H1 (cell line): ENCODE results near the gene ZNF180. TPM values are rescaled to one million over a fixed set of nuclear protein-coding genes. Genes with fewer than 3 reads are reported as not detected.

Source experiments
- CTCF ChIA-PET: fragments of 300-600 bp; sonication (Branson Sonifier 250); formaldehyde crosslinking; loops from one replicate; lab custom pipeline; 2021; ENCODE audit not compliant: partially characterized antibody; lab: Charles Lee
- POLR2A ChIA-PET: fragments of 300-600 bp; sonication (Branson Sonifier 250); formaldehyde crosslinking; loops from one replicate; lab custom pipeline; 2021; ENCODE audit warnings: inconsistent platforms; ENCODE audit not compliant: partially characterized antibody; lab: Charles Lee
- DNase-seq, 2 experiments: peaks; one replicate each; pipeline versions ENCODE4 v3.0.0 to v3.0.0-alpha.2; 2010 to 2022; ENCODE audit warnings: low spot score in 2 of 2, low read depth in 1 of 2, mixed read lengths in 1 of 2
- FAIRE-seq: peaks from 2 replicates; lab custom pipeline; 2011; peaks lifted over from hg19 to GRCh38; lab: Jason Lieb, UNC
- H2AFZ ChIP-seq: 2 replicates; pipeline ENCODE4 v1.8.1; 2012; ENCODE audit warnings: low read length, inconsistent platforms
- H2AK5ac ChIP-seq: 2 replicates; pipeline ENCODE4 v1.6.1; 2013; ENCODE audit warnings: low read depth, low read length
- H2BK120ac ChIP-seq: replicated peaks from 2 replicates; pipeline ENCODE3; 2013; ENCODE audit warnings: low read depth, low read length, inconsistent platforms
- H2BK12ac ChIP-seq: 2 replicates; pipeline ENCODE4 v1.6.1; 2013; ENCODE audit warnings: low read depth, low read length
- H2BK15ac ChIP-seq: 2 replicates; pipeline ENCODE4 v1.6.1; 2013; ENCODE audit warnings: low read length
- H2BK20ac ChIP-seq: 2 replicates; pipeline ENCODE4 v1.6.1; 2013; ENCODE audit warnings: low read length
- H2BK5ac ChIP-seq: 2 replicates; pipeline ENCODE4 v1.6.1; 2013; ENCODE audit warnings: low read depth, low read length
- H3K14ac ChIP-seq: 2 replicates; pipeline ENCODE4 v1.6.1; 2013; ENCODE audit warnings: inconsistent platforms; ENCODE audit not compliant: insufficient read length
- H3K18ac ChIP-seq: 2 replicates; pipeline ENCODE4 v1.6.1; 2013; ENCODE audit warnings: low read length; ENCODE audit errors: extremely low read depth
- H3K23ac ChIP-seq: 2 replicates; pipeline ENCODE4 v1.6.1; 2013; ENCODE audit warnings: inconsistent platforms; ENCODE audit not compliant: insufficient read length
- H3K23me2 ChIP-seq: 2 replicates; pipeline ENCODE4 v1.6.1; 2013; ENCODE audit warnings: low read depth, low read length
- H3K27ac ChIP-seq: 2 replicates; pipeline ENCODE4 v1.6.1; 2011; ENCODE audit warnings: low read depth, low read length, inconsistent platforms
- H3K27me3 ChIP-seq, 4 experiments: replicated peaks in 1 of 4; 1 replicate in 1 of 4; 2 replicates in 3 of 4; pipeline versions ENCODE4 v1.6.1 to v1.8.1; 2011 to 2013; ENCODE audit warnings: low read length in 3 of 4, mild to moderate bottlenecking in 3 of 4, inconsistent platforms in 2 of 4, mixed read lengths in 2 of 4, moderate library complexity in 1 of 4; ENCODE audit not compliant: control insufficient read depth in 3 of 4, insufficient read depth in 3 of 4; ENCODE audit errors: extremely low read depth in 1 of 4
- H3K36me3 ChIP-seq, 4 experiments: 2 replicates each; pipeline versions ENCODE4 v1.6.1 to v1.8.1; 2011 to 2013; ENCODE audit warnings: mild to moderate bottlenecking in 4 of 4, low read length in 3 of 4, moderate library complexity in 2 of 4, control low read depth in 1 of 4, inconsistent platforms in 1 of 4; ENCODE audit not compliant: insufficient read depth in 4 of 4, control insufficient read depth in 2 of 4
- H3K4ac ChIP-seq: replicated peaks from 2 replicates; pipeline ENCODE3; 2013; ENCODE audit warnings: low read length, low read depth, mixed read lengths, inconsistent platforms; ENCODE audit not compliant: insufficient read length
- H3K4me1 ChIP-seq, 4 experiments: replicated peaks in 1 of 4; 1 replicate in 1 of 4; 2 replicates in 3 of 4; pipeline versions ENCODE4 v1.6.1 to v1.8.1; 2011 to 2013; ENCODE audit warnings: low read length in 3 of 4, inconsistent platforms in 2 of 4, mixed read lengths in 1 of 4; ENCODE audit not compliant: insufficient read depth in 4 of 4, control insufficient read depth in 3 of 4
- H3K4me2 ChIP-seq, 2 experiments: 2 replicates each; pipeline versions ENCODE4 v1.6.1 to v1.8.1; 2011 to 2013; ENCODE audit warnings: low read depth in 2 of 2, low read length in 2 of 2, control low read depth in 1 of 2, inconsistent platforms in 1 of 2, mild to moderate bottlenecking in 1 of 2; ENCODE audit not compliant: insufficient read depth in 1 of 2
- H3K4me3 ChIP-seq, 4 experiments: fragments of 200-600, 300-600 bp in 1 of 4; sonication (generic), shearing (Covaris generic), sonication (Bioruptor Twin) in 1 of 4; 2 replicates each; pipeline versions ENCODE4 v1.5.1 to v1.8.1; 2011 to 2016; ENCODE audit warnings: low read length in 4 of 4, low read depth in 3 of 4, control low read depth in 2 of 4, inconsistent platforms in 2 of 4, mild to moderate bottlenecking in 2 of 4, mixed read lengths in 1 of 4, moderate library complexity in 1 of 4; ENCODE audit not compliant: insufficient read depth in 2 of 4; ENCODE audit errors: extremely low read depth in 1 of 4
- H3K56ac ChIP-seq: replicated peaks from 2 replicates; pipeline ENCODE3; 2013; ENCODE audit warnings: low read depth, mild to moderate bottlenecking, mixed read lengths, low read length, inconsistent platforms; ENCODE audit not compliant: insufficient read length
- H3K79me1 ChIP-seq: 2 replicates; pipeline ENCODE4 v1.6.1; 2013; ENCODE audit warnings: low read depth, low read length, control low read depth
- H3K79me2 ChIP-seq, 2 experiments: 2 replicates each; pipeline versions ENCODE4 v1.6.1 to v1.8.1; 2012 to 2013; ENCODE audit warnings: low read length in 2 of 2, mild to moderate bottlenecking in 2 of 2, inconsistent platforms in 1 of 2; ENCODE audit not compliant: insufficient read depth in 2 of 2, control insufficient read depth in 1 of 2
- H3K9ac ChIP-seq, 4 experiments: replicated peaks in 1 of 4; 1 replicate in 1 of 4; 2 replicates in 3 of 4; pipeline versions ENCODE4 v1.6.1 to v1.8.1; 2011 to 2013; ENCODE audit warnings: low read depth in 3 of 4, low read length in 3 of 4, control low read depth in 2 of 4, mild to moderate bottlenecking in 2 of 4, moderate library complexity in 2 of 4, inconsistent platforms in 1 of 4; ENCODE audit errors: extremely low read depth in 1 of 4
- H3K9me3 ChIP-seq, 2 experiments: 2 replicates each; pipeline versions ENCODE4 v1.6.1 to v1.8.1; 2012 to 2013; ENCODE audit warnings: mild to moderate bottlenecking in 2 of 2, moderate library complexity in 2 of 2, control low read depth in 1 of 2, inconsistent platforms in 1 of 2, low read depth in 1 of 2, low read length in 1 of 2, mixed read lengths in 1 of 2; ENCODE audit not compliant: insufficient read depth in 2 of 2
- H4K20me1 ChIP-seq, 2 experiments: replicated peaks in 1 of 2; 2 replicates each; pipeline versions ENCODE3 to v1.8.1; 2011 to 2013; ENCODE audit warnings: inconsistent platforms in 2 of 2, low read length in 2 of 2, mild to moderate bottlenecking in 1 of 2; ENCODE audit not compliant: insufficient read depth in 2 of 2, control insufficient read depth in 1 of 2
- H4K5ac ChIP-seq: 2 replicates; pipeline ENCODE4 v1.6.1; 2013; ENCODE audit warnings: low read length, low read depth, mixed read lengths, inconsistent platforms; ENCODE audit not compliant: insufficient read length
- H4K8ac ChIP-seq: 2 replicates; pipeline ENCODE4 v1.8.0; 2013; ENCODE audit warnings: mild to moderate bottlenecking, moderate library complexity, low read length, inconsistent platforms; ENCODE audit not compliant: insufficient read depth; ENCODE audit errors: extremely low read depth
- H4K91ac ChIP-seq: replicated peaks from 2 replicates; pipeline ENCODE3; 2013; ENCODE audit warnings: low read length, mixed read lengths, inconsistent platforms; ENCODE audit not compliant: insufficient read length
- ATF2 ChIP-seq: IDR thresholded peaks from 2 replicates; pipeline ENCODE4 v1.6.1; 2012; ENCODE audit warnings: low read length, inconsistent platforms
- CTCF ChIP-seq, 3 experiments: IDR thresholded peaks; 1 replicate in 2 of 3; 2 replicates in 1 of 3; pipeline versions ENCODE4 v1.5.1 to v1.6.1; 2011; ENCODE audit warnings: low read length in 3 of 3, mild to moderate bottlenecking in 3 of 3, inconsistent platforms in 2 of 3, low read depth in 1 of 3, moderate library complexity in 1 of 3; ENCODE audit not compliant: insufficient read depth in 1 of 3; ENCODE audit errors: control extremely low read depth in 1 of 3
- MAX ChIP-seq: IDR thresholded peaks from 2 replicates; pipeline ENCODE4 v1.6.1; 2012; ENCODE audit warnings: inconsistent platforms
- RAD21 ChIP-seq, 2 experiments: IDR thresholded peaks in 1 of 2; conservative IDR thresholded peaks in 1 of 2; 2 replicates each; pipeline ENCODE4 v1.6.1; 2011; ENCODE audit warnings: low read depth in 2 of 2, low read length in 2 of 2, improper control_type of control experiment in 1 of 2, inconsistent platforms in 1 of 2, mild to moderate bottlenecking in 1 of 2, moderate library complexity in 1 of 2
- SIN3A ChIP-seq, 2 experiments: IDR thresholded peaks in 1 of 2; conservative IDR thresholded peaks in 1 of 2; 2 replicates each; pipeline ENCODE4 v1.6.1; 2011 to 2012; ENCODE audit warnings: low read length in 2 of 2, improper control_type of control experiment in 1 of 2, low read depth in 1 of 2, mild to moderate bottlenecking in 1 of 2
- whole genome bisulfite sequencing, 2 experiments: shearing (Covaris generic) in 1 of 2; methylation state at CpG; one replicate each; pipeline versions ENCODE4 v1.1.6 to v1.1.7; 2013 to 2015; ENCODE audit warnings: low lambda C conversion rate in 2 of 2, mixed read lengths in 2 of 2, inconsistent platforms in 1 of 2, low coverage in 1 of 2, missing lambda C conversion rate in 1 of 2; ENCODE audit not compliant: insufficient replicate concordance in 2 of 2, insufficient coverage in 1 of 2, insufficient read length in 1 of 2; ENCODE audit errors: extremely low coverage in 1 of 2, missing lambda C conversion rate in 1 of 2; 5-methylcytosine and 5-hydroxymethylcytosine counted together
- polyA plus RNA-seq, 7 experiments: library from polyadenylated mRNA; depleted of rRNA in 3 of 7; stranded (reverse) in 5 of 7; unstranded in 2 of 7; fragments of >200 nt in 5 of 7; fragments of 200-250 nt in 2 of 7; gene quantifications; 1 replicate in 5 of 7; 2 replicates in 1 of 7; 4 replicates in 1 of 7; pipeline versions ENCODE4 v1.2.1 to v1.2.3, GENCODE V29; 2011 to 2013; ENCODE audit warnings: missing spikeins in 2 of 7, mixed read lengths in 2 of 7
- total RNA-seq: library from RNA; stranded (reverse); fragmentation: NEBNext Ultra II Directional; extraction: Animal tissue kit (Norgen Biotek cat#: 25700); gene quantifications from 2 replicates; pipeline ENCODE4 v1.2.1, GENCODE V29; 2021

ZNF180 gene
- total and polyA plus RNA-seq, 2 of the 8 experiments (the other 6 are each of a cell fraction or from before 2014, with no cell fraction given) = 1.3 to 8.5 TPM

GRCh38 chr19:44512326-44513298 lies 12.3 kb upstream of the ZNF180 start:
- Histone ChIP-seq H2BK120ac (no peak overlapping the region), H3K23ac (no peak overlapping the region), H4K5ac (no peak overlapping the region), H3K4me1 (no peaks in the 10 kb centered on the region), H4K8ac (no peak overlapping the region), H3K23me2 (no peaks in the 10 kb centered on the region; the same call in 1 of the 2 replicates), H3K79me1 (no peaks in the 10 kb centered on the region), H3K9me3 (peaks cover 27 to 31% of the 10 kb centered on the region in 2 experiments; a peak in 3 of 4 replicates), H3K4me3 (no peak overlapping the region), H3K36me3 (no peaks in the 10 kb centered on the region), H3K79me2 (no peaks in the 10 kb centered on the region), H3K14ac (no peak overlapping the region), H3K4me2 (no peak overlapping the region), H2BK5ac (no peak overlapping the region), H3K4ac (no peak overlapping the region), H2BK12ac (no peak overlapping the region), H2AFZ (no peak overlapping the region), H4K91ac (no peak overlapping the region), H3K56ac (no peak overlapping the region), H4K20me1 (no peaks in the 10 kb centered on the region), H2AK5ac (no peak overlapping the region), H3K18ac (no peak overlapping the region), H3K27me3 (no peaks in the 10 kb centered on the region), H3K9ac (no peak overlapping the region), H2BK15ac (no peak overlapping the region), H2BK20ac (no peak overlapping the region), H3K27ac (no peak overlapping the region)
- no peak for FAIRE-seq
- WGBS, 2 experiments = 50% methylated on average over 12 of the region's 12 CpGs; no CpG with 5 or more reads in 1 of the 2 experiments
- POLR2A ChIA-PET = interaction anchor here (1.4 kb wide), 1 partner anchor 12 kb away, joined by 4 read pairs; the partner anchor contains the start of gene ZNF180
- CTCF ChIA-PET = interaction anchor here (0.7 kb wide), 1 partner anchor 496 kb away, joined by 3 read pairs; no protein-coding TSS in a partner anchor
- DNase-seq = peak; percentile 31 to 87
- TF ChIP-seq MAX (no peak), RAD21 (IDR thresholded peaks at IDR 0.05 in 1 of 2, conservative IDR thresholded peaks at IDR 0.05 in 1 of 2; ENCODE audit: low read depth in 2 of 2, low read length in 2 of 2) (peak; percentile 41 to 61), ATF2 (no peak), SIN3A (conservative IDR thresholded peaks at IDR 0.05 in 1 of 2, IDR thresholded peaks at IDR 0.05 in 1 of 2; ENCODE audit: low read depth in 1 of 2, low read length in 2 of 2) (peak in 1 of 2 experiments; percentile 74; a peak in 2 of 4 replicates), CTCF (IDR thresholded peaks at IDR 0.05; ENCODE audit: control extremely low read depth in 1 of 3, insufficient read depth in 1 of 3, low read depth in 1 of 3, low read length in 3 of 3) (peak; percentile 68 to 89 (median 69))
